Measurements from ENCODE around the gene TMEM181.

GRCh38 chr6:158559895-158560835, at the start of gene TMEM181:
- TF ChIP-seq CTCF (IDR thresholded peaks at IDR 0.05) (peak; percentile 9), EZH2 (IDR thresholded peaks at IDR 0.05) (no peak)
